HG03108 (cell line): ENCODE measurements around the gene MARCO.

ENCODE experiments used
- ATAC-seq: cut with Tn5 transposase; IDR thresholded peaks from one replicate; pipeline ENCODE4 v1.9.1; 2021; ENCODE audit warnings: moderate library complexity; ENCODE audit not compliant: unreplicated experiment

Gene MARCO

GRCh38 chr2:118942031-118942430, at the start of gene MARCO:
MARCO (plus strand) TSS chr2:118942194; CDS start chr2:118942301, 107 bp downstream.
- no peak for ATAC-seq

- no peak for ATAC-seq
These were observed 48.9 kb upstream of the MARCO start for GRCh38 chr2:118893100-118893499.

GRCh38 chr2:118902266-118903028, 39.5 kb upstream of the MARCO start:
- no peak for ATAC-seq

GRCh38 chr2:118903029-118903351, 39.0 kb upstream of the MARCO start:
- no peak for ATAC-seq

GRCh38 chr2:118903551-118904479, 38.2 kb upstream of the MARCO start:
- ATAC-seq: no peak

GRCh38 chr2:118905206-118905605, 36.8 kb upstream of the MARCO start:
- ATAC-seq: no peak

GRCh38 chr2:118906186-118906585, 35.8 kb upstream of the MARCO start:
- ATAC-seq: no peak

- ATAC-seq: no peak
These were observed 34.2 kb upstream of the MARCO start for GRCh38 chr2:118907759-118908158.

- no peak for ATAC-seq
These were observed 32.8 kb upstream of the MARCO start for GRCh38 chr2:118909191-118909590.

GRCh38 chr2:118911166-118911856, 30.7 kb upstream of the MARCO start:
- ATAC-seq: no peak

GRCh38 chr2:118911936-118912335, 30.1 kb upstream of the MARCO start:
- ATAC-seq: no peak

- no peak for ATAC-seq
These were observed 28.7 kb upstream of the MARCO start for GRCh38 chr2:118913131-118913802.

- ATAC-seq: no peak
These were observed 28.0 kb upstream of the MARCO start for GRCh38 chr2:118913803-118914645.

- ATAC-seq: no peak
These were observed 27.1 kb upstream of the MARCO start for GRCh38 chr2:118914721-118915453.

GRCh38 chr2:118918017-118918416, 24.0 kb upstream of the MARCO start:
- ATAC-seq: no peak

GRCh38 chr2:118921646-118922045, 20.3 kb upstream of the MARCO start:
- no peak for ATAC-seq

- ATAC-seq: no peak
These were observed 19.7 kb upstream of the MARCO start for GRCh38 chr2:118922254-118922653.

- no peak for ATAC-seq
These were observed 18.6 kb upstream of the MARCO start for GRCh38 chr2:118923371-118923770.

- no peak for ATAC-seq
These were observed 16.5 kb upstream of the MARCO start for GRCh38 chr2:118925476-118925875.
